Measurements from ENCODE around the gene FRMD4A.

FRMD4A gene

DNA sequence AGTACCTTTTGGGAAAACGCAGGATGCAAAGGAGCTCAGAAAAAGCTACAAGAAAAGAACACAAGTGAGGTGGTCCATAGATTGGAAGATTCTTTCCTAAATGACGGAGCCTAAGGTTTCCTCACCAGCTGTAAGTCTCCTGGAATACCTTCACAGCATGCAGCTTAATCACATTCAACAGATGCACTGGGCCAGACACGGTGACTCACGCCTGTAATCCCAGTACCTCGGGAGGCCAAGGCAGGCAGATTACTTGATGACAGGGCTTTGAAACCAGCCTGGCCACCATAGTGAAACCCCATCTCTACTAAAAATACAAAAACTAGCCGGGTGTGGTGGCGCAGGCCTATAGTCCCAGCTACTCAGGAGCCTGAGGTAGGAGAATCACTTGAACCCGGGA is 228.7 kb downstream of the FRMD4A start:
- TF ChIP-seq EZH2phosphoT487 (conservative IDR thresholded peaks at IDR 0.05; ENCODE audit: low read length) (no peak), CTCF (IDR thresholded peaks at IDR 0.05; ENCODE audit: insufficient read depth, low read length, poor library complexity, severe bottlenecking) (no peak)
- no peaks in the 10 kb centered on the region for H3K36me3 ChIP-seq (ENCODE audit: low read length)
- H3K9ac ChIP-seq (ENCODE audit: low read length): no peak overlapping the region
- no peaks in the 10 kb centered on the region for H3K79me2 ChIP-seq (ENCODE audit: insufficient read depth, low read length)
- H4K20me1 ChIP-seq (ENCODE audit: low read depth, low read length): no peaks in the 10 kb centered on the region
- H3K9me2 ChIP-seq (replicated peaks; ENCODE audit: insufficient read depth, low read length): no peaks in the 10 kb centered on the region
- no peaks in the 10 kb centered on the region for H3F3A ChIP-seq (ENCODE audit: insufficient read depth)
- no peak overlapping the region for H3K4me3 ChIP-seq (ENCODE audit: insufficient read depth, low read length, poor library complexity, severe bottlenecking)
- no peak overlapping the region for H2AFZ ChIP-seq (ENCODE audit: low read depth, low read length, severe bottlenecking)
- H3K27me3 ChIP-seq (ENCODE audit: low read length): no peaks in the 10 kb centered on the region
- no peak overlapping the region for H3K4me2 ChIP-seq (ENCODE audit: low read depth, low read length, poor library complexity, severe bottlenecking)
- H3K27ac ChIP-seq (ENCODE audit: low read depth, low read length): no peak overlapping the region
- no peaks in the 10 kb centered on the region for H3K9me3 ChIP-seq (ENCODE audit: insufficient read depth, low read length)

- H3K27me3 ChIP-seq (ENCODE audit: low read length): no peaks in the 10 kb centered on the region
- TF ChIP-seq CTCF (IDR thresholded peaks at IDR 0.05; ENCODE audit: insufficient read depth, low read length, poor library complexity, severe bottlenecking) (no peak), EZH2phosphoT487 (conservative IDR thresholded peaks at IDR 0.05; ENCODE audit: low read length) (no peak)
Observed at GRCh38 chr10:14099885-14100284, 230.8 kb downstream of the FRMD4A start.

DNA sequence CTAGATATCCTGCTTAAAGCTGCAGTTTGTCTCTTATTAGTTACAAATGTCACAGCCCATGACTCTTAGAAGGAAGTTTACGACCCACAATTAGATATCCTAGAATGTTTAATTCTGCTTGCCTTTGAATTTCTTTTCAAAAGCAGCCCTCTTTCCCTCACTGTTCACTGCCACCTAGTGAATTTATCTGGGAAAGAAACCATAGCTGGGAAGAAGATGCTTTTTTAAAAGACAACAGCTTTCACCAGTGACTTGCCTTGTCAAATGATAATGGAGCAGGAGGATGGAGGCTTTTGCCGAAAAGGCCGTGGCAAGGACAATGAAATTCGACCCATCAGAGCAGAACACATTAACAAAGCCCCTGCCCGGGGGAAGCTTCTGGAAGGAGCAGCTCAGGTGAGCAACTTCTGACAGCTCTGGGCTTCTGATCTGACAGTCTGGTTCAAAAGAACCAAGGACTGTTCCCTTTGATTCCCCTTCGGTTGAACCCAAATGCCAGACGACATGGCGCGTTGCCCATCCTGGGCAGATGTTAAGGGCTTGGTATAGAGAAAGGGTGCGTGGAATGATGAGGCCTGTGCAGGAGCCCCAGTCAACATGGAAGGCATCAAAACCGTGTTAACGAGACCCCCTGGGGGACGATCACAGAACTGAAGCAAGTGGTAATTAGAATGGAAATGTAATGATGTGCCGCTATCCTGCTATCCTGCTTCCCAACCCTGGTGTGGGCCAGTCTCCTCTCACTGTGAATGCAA is 236.8 kb downstream of the FRMD4A start:
- no peak for TF ChIP-seq CTCF (IDR thresholded peaks at IDR 0.05; ENCODE audit: insufficient read depth, low read length, poor library complexity, severe bottlenecking)
- TF ChIP-seq EZH2phosphoT487 (conservative IDR thresholded peaks at IDR 0.05; ENCODE audit: low read length): no peak
- Histone ChIP-seq H2AFZ (ENCODE audit: low read depth, low read length, severe bottlenecking) (no peak overlapping the region), H4K20me1 (ENCODE audit: low read depth, low read length) (no peaks in the 10 kb centered on the region), H3K9me2 (replicated peaks; ENCODE audit: insufficient read depth, low read length) (no peaks in the 10 kb centered on the region), H3K9me3 (ENCODE audit: insufficient read depth, low read length) (no peaks in the 10 kb centered on the region), H3F3A (ENCODE audit: insufficient read depth) (no peaks in the 10 kb centered on the region), H3K27ac (ENCODE audit: low read depth, low read length) (no peak overlapping the region), H3K4me2 (ENCODE audit: low read depth, low read length, poor library complexity, severe bottlenecking) (no peak overlapping the region), H3K4me3 (ENCODE audit: insufficient read depth, low read length, poor library complexity, severe bottlenecking) (no peak overlapping the region), H3K36me3 (ENCODE audit: low read length) (no peaks in the 10 kb centered on the region), H3K79me2 (ENCODE audit: insufficient read depth, low read length) (no peaks in the 10 kb centered on the region), H3K27me3 (ENCODE audit: low read length) (no peaks in the 10 kb centered on the region), H3K9ac (ENCODE audit: low read length) (no peak overlapping the region)

More at GRCh38 chr10:14099885-14100284, 230.8 kb downstream of the FRMD4A start:
- no peak overlapping the region for H3K4me3 ChIP-seq (ENCODE audit: insufficient read depth, low read length, poor library complexity, severe bottlenecking)
- no peaks in the 10 kb centered on the region for H3K36me3 ChIP-seq (ENCODE audit: low read length)
- H3K4me2 ChIP-seq (ENCODE audit: low read depth, low read length, poor library complexity, severe bottlenecking): no peak overlapping the region
- no peaks in the 10 kb centered on the region for H3K79me2 ChIP-seq (ENCODE audit: insufficient read depth, low read length)
- no peaks in the 10 kb centered on the region for H3K9me2 ChIP-seq (replicated peaks; ENCODE audit: insufficient read depth, low read length)
- H2AFZ ChIP-seq (ENCODE audit: low read depth, low read length, severe bottlenecking): no peak overlapping the region
- H4K20me1 ChIP-seq (ENCODE audit: low read depth, low read length): no peaks in the 10 kb centered on the region
- no peaks in the 10 kb centered on the region for H3K9me3 ChIP-seq (ENCODE audit: insufficient read depth, low read length)
- no peaks in the 10 kb centered on the region for H3F3A ChIP-seq (ENCODE audit: insufficient read depth)
- no peak overlapping the region for H3K27ac ChIP-seq (ENCODE audit: low read depth, low read length)
- no peak overlapping the region for H3K9ac ChIP-seq (ENCODE audit: low read length)

Data from SU-DHL-6 (cell line).